CD14-positive monocyte (primary cell): ENCODE results near the gene GPATCH2. TPM values are rescaled to one million over a fixed set of nuclear protein-coding genes. Genes with fewer than 3 reads are reported as not detected.

ENCODE experiments used
- DNase-seq, 3 donors: peaks; one replicate each; pipeline ENCODE4 v3.0.0-alpha.2; 2011 to 2022
- H2AFZ ChIP-seq: 2 replicates; pipeline ENCODE4 v1.6.0; 2012; ENCODE audit warnings: mild to moderate bottlenecking, low read depth, low read length, inconsistent platforms; ENCODE audit not compliant: insufficient read depth, poor library complexity, severe bottlenecking
- H3K27ac ChIP-seq, 2 donors: 1 replicate in 1 of 2; 2 replicates in 1 of 2; pipeline ENCODE4 v1.5.1; 2012 to 2013; ENCODE audit warnings: low read length in 2 of 2, control low read depth in 1 of 2, inconsistent platforms in 1 of 2, low read depth in 1 of 2, mild to moderate bottlenecking in 1 of 2
- H3K27me3 ChIP-seq, 2 donors: one replicate each; pipeline versions ENCODE4 v1.6.0 to v1.6.1; 2011 to 2013; ENCODE audit warnings: low read length in 2 of 2; ENCODE audit not compliant: control insufficient read depth in 2 of 2, insufficient read depth in 2 of 2
- H3K36me3 ChIP-seq, 2 donors: replicated peaks in 1 of 2; 1 replicate in 1 of 2; 2 replicates in 1 of 2; pipeline versions ENCODE4 v1.5.1 to v1.6.1; 2012 to 2013; ENCODE audit warnings: low read length in 2 of 2, control low read depth in 1 of 2, inconsistent platforms in 1 of 2, mild to moderate bottlenecking in 1 of 2; ENCODE audit not compliant: insufficient read depth in 2 of 2, control insufficient read depth in 1 of 2
- H3K4me1 ChIP-seq, 2 donors: 1 replicate in 1 of 2; 2 replicates in 1 of 2; pipeline versions ENCODE4 v1.5.1 to v1.6.1; 2012 to 2013; ENCODE audit warnings: low read length in 2 of 2, control low read depth in 1 of 2, inconsistent platforms in 1 of 2, mild to moderate bottlenecking in 1 of 2, moderate library complexity in 1 of 2; ENCODE audit not compliant: insufficient read depth in 2 of 2, control insufficient read depth in 1 of 2
- H3K4me2 ChIP-seq: replicated peaks from 2 replicates; pipeline ENCODE3; 2012; ENCODE audit warnings: low read length, moderate library complexity, mild to moderate bottlenecking; ENCODE audit not compliant: poor library complexity, severe bottlenecking; ENCODE audit errors: extremely low read depth
- H3K4me3 ChIP-seq, 3 experiments: fragments of 200-600 bp in 1 of 3; sonication (generic) in 1 of 3; replicated peaks in 1 of 3; 1 replicate in 2 of 3; 2 replicates in 1 of 3; pipeline ENCODE4 v1.5.1; 2011 to 2013; ENCODE audit warnings: low read length in 3 of 3, mild to moderate bottlenecking in 3 of 3, control low read depth in 2 of 3, low read depth in 2 of 3, inconsistent platforms in 1 of 3, moderate library complexity in 1 of 3
- H3K79me2 ChIP-seq: 2 replicates; pipeline ENCODE4 v1.6.0; 2012; ENCODE audit warnings: mild to moderate bottlenecking, control low read depth, inconsistent platforms, low read length, moderate library complexity; ENCODE audit not compliant: insufficient read depth
- H3K9ac ChIP-seq: 2 replicates; pipeline ENCODE4 v1.6.0; 2017; ENCODE audit warnings: low read length, mild to moderate bottlenecking; ENCODE audit not compliant: insufficient read depth, poor library complexity, severe bottlenecking
- H3K9me3 ChIP-seq, 2 donors: replicated peaks in 1 of 2; 1 replicate in 1 of 2; 2 replicates in 1 of 2; pipeline versions ENCODE4 v1.5.1 to v1.6.1; 2012 to 2013; ENCODE audit warnings: low read length in 2 of 2, control low read depth in 1 of 2; ENCODE audit not compliant: control insufficient read depth in 1 of 2, insufficient read depth in 1 of 2
- H4K20me1 ChIP-seq: 2 replicates; pipeline ENCODE4 v1.6.0; 2012; ENCODE audit warnings: mild to moderate bottlenecking, low read length, control low read depth, moderate library complexity; ENCODE audit not compliant: insufficient read depth
- H3K27ac Mint-ChIP-seq, 7 donors: one replicate each; pipeline ENCODE4 v1.8.0; 2020; ENCODE audit warnings: mild to moderate bottlenecking in 7 of 7, mixed read lengths in 7 of 7, moderate library complexity in 6 of 7, inconsistent platforms in 2 of 7
- H3K27me3 Mint-ChIP-seq, 3 donors: one replicate each; pipeline ENCODE4 v1.8.0; 2021 to 2022; ENCODE audit warnings: low read depth in 3 of 3, mild to moderate bottlenecking in 3 of 3, mixed read lengths in 3 of 3, moderate library complexity in 3 of 3, inconsistent platforms in 1 of 3
- H3K36me3 Mint-ChIP-seq, 2 donors: one replicate each; pipeline ENCODE4 v1.8.0; 2020; ENCODE audit warnings: mixed read lengths in 2 of 2, inconsistent platforms in 1 of 2, mild to moderate bottlenecking in 1 of 2
- H3K4me1 Mint-ChIP-seq: one replicate; pipeline ENCODE4 v1.8.0; 2020; ENCODE audit warnings: mild to moderate bottlenecking, mixed read lengths
- H3K4me3 Mint-ChIP-seq, 2 donors: one replicate each; pipeline ENCODE4 v1.8.0; 2020; ENCODE audit warnings: mild to moderate bottlenecking in 2 of 2, mixed read lengths in 2 of 2, moderate library complexity in 1 of 2
- H3K9me3 Mint-ChIP-seq, 7 donors: one replicate each; pipeline ENCODE4 v1.8.0; 2020 to 2022; ENCODE audit warnings: mixed read lengths in 7 of 7, mild to moderate bottlenecking in 6 of 7, moderate library complexity in 6 of 7, inconsistent platforms in 2 of 7
- CTCF ChIP-seq: fragments of 200-600 bp; IDR thresholded peaks from one replicate; pipeline ENCODE4 v1.8.0; 2022; ENCODE audit warnings: antibody characterized with exemption, mild to moderate bottlenecking
- WGBS: methylation state at CpG from one replicate; pipeline ENCODE4 v1.1.5; 2013; ENCODE audit warnings: missing lambda C conversion rate; ENCODE audit not compliant: insufficient coverage; 5-methylcytosine and 5-hydroxymethylcytosine counted together
- intact Hi-C, 2 donors: fragments of 100-400 bp; cut with micrococcal nuclease; formaldehyde crosslinking; loops; one replicate each; pipeline versions ENCODE4 v1.15.0 to v1.15.1; 2023
- polyA plus RNA-seq, 3 donors: library from polyadenylated mRNA; depleted of rRNA in 1 of 3; unstranded in 2 of 3; stranded (reverse) in 1 of 3; fragments of 300-500 nt in 2 of 3; fragments of >200 nt in 1 of 3; fragmentation: Illumina TruSeq in 2 of 3; gene quantifications; 1 replicate in 2 of 3; 2 replicates in 1 of 3; pipeline ENCODE4 v1.2.3, GENCODE V29; 2012 to 2021

The GPATCH2 gene
- polyA plus RNA-seq, 3 donors = 1.8 to 3.4 (median 1.9) TPM

- H4K20me1 ChIP-seq = no peaks in the 10 kb centered on the region
- WGBS = no CpG with 5 or more reads among the region's 1 CpG
- Mint-ChIP-seq H3K4me1 (no peaks in the 10 kb centered on the region), H3K27ac (no peak overlapping the region), H3K9me3 (peaks cover 5 to 20% (median 12%) of the 10 kb centered on the region in 7 donors), H3K36me3 (peaks cover 0 to 1% of the 10 kb centered on the region in 2 donors), H3K27me3 (peaks cover 0 to 1% (median 0%) of the 10 kb centered on the region in 3 donors), H3K4me3 (no peak overlapping the region)
- no peaks in the 10 kb centered on the region for H3K79me2 ChIP-seq
- H3K9ac ChIP-seq = no peak overlapping the region
- H3K27ac ChIP-seq = no peak overlapping the region
- intact Hi-C loops = no loop called here
- no peaks in the 10 kb centered on the region for H3K36me3 ChIP-seq
- no peak for TF ChIP-seq CTCF
- H3K9me3 ChIP-seq = peaks cover 7 to 9% of the 10 kb centered on the region in 2 donors
- DNase-seq = no peak
- no peak overlapping the region for H3K4me3 ChIP-seq
- no peak overlapping the region for H3K4me2 ChIP-seq
- H3K27me3 ChIP-seq = no peaks in the 10 kb centered on the region
- H3K4me1 ChIP-seq = no peaks in the 10 kb centered on the region
- no peak overlapping the region for H2AFZ ChIP-seq
Observed at GRCh38 chr1:217462666-217463065, 168.2 kb downstream of the GPATCH2 start.

- TF ChIP-seq CTCF = no peak
- WGBS = no CpG with 5 or more reads among the region's 2 CpGs
- Histone ChIP-seq H3K9me3 (peaks cover 7 to 9% of the 10 kb centered on the region in 2 donors), H3K4me2 (no peak overlapping the region), H3K4me1 (no peaks in the 10 kb centered on the region), H3K9ac (no peak overlapping the region), H3K27ac (no peak overlapping the region), H3K4me3 (no peak overlapping the region), H2AFZ (no peak overlapping the region), H3K27me3 (no peaks in the 10 kb centered on the region), H4K20me1 (no peaks in the 10 kb centered on the region), H3K36me3 (no peaks in the 10 kb centered on the region), H3K79me2 (no peaks in the 10 kb centered on the region)
- peaks cover 0 to 2% of the 10 kb centered on the region in 2 donors for H3K36me3 Mint-ChIP-seq
- intact Hi-C loops = no loop called here
- peaks cover 0 to 1% (median 0%) of the 10 kb centered on the region in 3 donors for H3K27me3 Mint-ChIP-seq
- H3K9me3 Mint-ChIP-seq = peaks cover 3 to 20% (median 12%) of the 10 kb centered on the region in 7 donors
- no peaks in the 10 kb centered on the region for H3K4me1 Mint-ChIP-seq
- no peak for DNase-seq
- no peak overlapping the region for H3K4me3 Mint-ChIP-seq
- no peak overlapping the region for H3K27ac Mint-ChIP-seq
Observed at GRCh38 chr1:217462159-217462558, 168.7 kb downstream of the GPATCH2 start.
